GM10248 (cell line): ENCODE results near the gene ACKR2.
"Not testable (repeated sequence)": the region's sequence is repeated elsewhere in the genome, so short reads cannot be mapped to it uniquely, and the experiment has no call there.

Experiments
- CTCF ChIA-PET: fragments of 300-600 bp; sonication (Branson Sonifier 250); formaldehyde crosslinking; extraction: SDS; loops from one replicate; lab custom pipeline; 2021; ENCODE audit warnings: antibody characterized with exemption; lab: Yijun Ruan, JAX
- POLR2A ChIA-PET: fragments of 350-650 bp; sonication (Branson Sonifier 250); formaldehyde crosslinking; extraction: SDS; loops from one replicate; lab custom pipeline; 2020; ENCODE audit warnings: antibody characterized with exemption; lab: Yijun Ruan, JAX
- DNase-seq: peaks from one replicate; pipeline ENCODE4 v3.0.0; 2012; ENCODE audit errors: extremely low spot score
- CTCF ChIP-seq: IDR thresholded peaks from 2 replicates; pipeline ENCODE4 v1.5.1; 2012; ENCODE audit warnings: mild to moderate bottlenecking, low read depth; ENCODE audit errors: extremely low read depth, missing control alignments, control extremely low read depth

The ACKR2 gene

GRCh38 chr3:42803414-42804105 lies 5.7 kb upstream of the ACKR2 start:
- peak; percentile 40 for DNase-seq
- no peak for TF ChIP-seq CTCF
- CTCF ChIA-PET: interaction anchor here (0.6 to 4.6 kb wide), 7 partner anchors 9 to 77 kb away, joined by 4 to 24 read pairs (median 6); no protein-coding TSS in a partner anchor
- POLR2A ChIA-PET: no interaction called here

GRCh38 chr3:42804106-42804830 lies 5.0 kb upstream of the ACKR2 start, which contains the start of gene HIGD1A:
Gene HIGD1A (minus strand): TSS chr3:42804490. CDS start chr3:42794253, 10,237 bp downstream.
- peak; percentile 98 for DNase-seq
- POLR2A ChIA-PET: no interaction called here
- CTCF ChIA-PET: interaction anchor here (0.6 to 4.6 kb wide), 9 partner anchors 9 to 77 kb away, joined by 4 to 24 read pairs (median 6); no protein-coding TSS in a partner anchor
- TF ChIP-seq CTCF: no peak

GRCh38 chr3:42804831-42805132 lies 4.5 kb upstream of the ACKR2 start:
- CTCF ChIA-PET: interaction anchor here (0.9 to 4.6 kb wide), 11 partner anchors 10 to 78 kb away, joined by 3 to 24 read pairs (median 6); no protein-coding TSS in a partner anchor
- POLR2A ChIA-PET: no interaction called here
- no peak for TF ChIP-seq CTCF
- no peak for DNase-seq

- no peak for TF ChIP-seq CTCF
- ChIA-PET CTCF (interaction anchor here (0.9 to 4.6 kb wide), 11 partner anchors 10 to 77 kb away, joined by 3 to 24 read pairs (median 6); no protein-coding TSS in a partner anchor), POLR2A (no interaction called here)
- DNase-seq: no peak
Observed at GRCh38 chr3:42805141-42805821, 4.0 kb upstream of the ACKR2 start.

- no peak for TF ChIP-seq CTCF
- DNase-seq: no peak
- CTCF ChIA-PET: interaction anchor here (1.2 to 1.9 kb wide), 3 partner anchors 24 to 28 kb away, joined by 3 to 9 read pairs (median 4); no protein-coding TSS in a partner anchor
- POLR2A ChIA-PET: no interaction called here
Observed at GRCh38 chr3:42807929-42808328, 1.3 kb upstream of the ACKR2 start.

- CTCF ChIA-PET, DNase-seq: not testable (repeated sequence)
- POLR2A ChIA-PET: interaction anchor here (0.6 kb wide), 1 partner anchor 29 kb away, joined by 4 read pairs; no protein-coding TSS in a partner anchor
Observed at GRCh38 chr3:42810706-42811105, 1.5 kb downstream of the ACKR2 start.

- POLR2A ChIA-PET, CTCF ChIA-PET, DNase-seq: not testable (repeated sequence)
Observed at GRCh38 chr3:42811118-42811883, 2.1 kb downstream of the ACKR2 start.
